H1 (cell line): ENCODE results near the gene CCDC30. TPM values are rescaled to one million over a fixed set of nuclear protein-coding genes. Genes with fewer than 3 reads are reported as not detected.

ENCODE experiments used
- CHD7 ChIP-seq: fragments of 300-600 bp; sonication (generic); IDR thresholded peaks from 2 replicates; pipeline ENCODE4 v1.7.1; 2012; ENCODE audit warnings: low read length, moderate library complexity, mild to moderate bottlenecking, inconsistent platforms; ENCODE audit not compliant: insufficient replicate concordance
- CTBP2 ChIP-seq: IDR thresholded peaks from 2 replicates; pipeline ENCODE4 v1.7.0; 2011; ENCODE audit warnings: borderline replicate concordance, mild to moderate bottlenecking, moderate library complexity, mixed read lengths, low read length; ENCODE audit not compliant: insufficient read depth, insufficient read length
- KDM4A ChIP-seq: IDR thresholded peaks from one replicate; pipeline ENCODE4 v1.7.1; 2012; ENCODE audit warnings: low read depth, mild to moderate bottlenecking, moderate library complexity, low read length, inconsistent platforms; ENCODE audit not compliant: severe bottlenecking
- NANOG ChIP-seq: IDR thresholded peaks from 2 replicates; pipeline ENCODE4 v1.6.1; 2011; ENCODE audit warnings: low read length, low read depth, mild to moderate bottlenecking, inconsistent platforms; ENCODE audit not compliant: insufficient read depth, poor library complexity, severe bottlenecking
- TCF12 ChIP-seq: IDR thresholded peaks from 2 replicates; pipeline ENCODE4 v1.6.1; 2011; ENCODE audit warnings: low read depth, mild to moderate bottlenecking, low read length
- polyA plus RNA-seq, 7 experiments: library from polyadenylated mRNA; depleted of rRNA in 3 of 7; stranded (reverse) in 5 of 7; unstranded in 2 of 7; fragments of >200 nt in 5 of 7; fragments of 200-250 nt in 2 of 7; gene quantifications; 1 replicate in 5 of 7; 2 replicates in 1 of 7; 4 replicates in 1 of 7; pipeline versions ENCODE4 v1.2.1 to v1.2.3, GENCODE V29; 2011 to 2013; ENCODE audit warnings: missing spikeins in 2 of 7, mixed read lengths in 2 of 7
- total RNA-seq: library from RNA; stranded (reverse); fragmentation: NEBNext Ultra II Directional; extraction: Animal tissue kit (Norgen Biotek cat#: 25700); gene quantifications from 2 replicates; pipeline ENCODE4 v1.2.1, GENCODE V29; 2021

The CCDC30 gene
- total and polyA plus RNA-seq, 2 of the 8 experiments (the other 6 are each of a cell fraction or from before 2014, with no cell fraction given) = 0.60 to 1.8 TPM

- TF ChIP-seq CHD7 (no peak), NANOG (no peak), TCF12 (no peak), CTBP2 (no peak), KDM4A (no peak)
Measured at GRCh38 chr1:42484382-42484781, 21.3 kb downstream of the CCDC30 start (continued).
